HEK293 (cell line): ENCODE data around the gene DYNLL2.

Experiments
- YY1 ChIP-seq: fragments of 450-650 bp; formaldehyde crosslinking; IDR thresholded peaks from 2 replicates; pipeline ENCODE4 v1.5.1; 2018; ENCODE audit warnings: missing biosample characterization, missing genetic modification characterization
- ZBTB7A ChIP-seq: fragments of 450-650 bp; formaldehyde crosslinking; IDR thresholded peaks from 2 replicates; pipeline ENCODE4 v1.5.1; 2016; ENCODE audit warnings: low read depth, missing biosample characterization, missing genetic modification characterization
- ZNF2 ChIP-seq: fragments of 450-650 bp; formaldehyde crosslinking; IDR thresholded peaks from 2 replicates; pipeline ENCODE4 v1.5.1; 2016; ENCODE audit warnings: missing biosample characterization, missing genetic modification characterization
- ZNF24 ChIP-seq: fragments of 450-650 bp; formaldehyde crosslinking; IDR thresholded peaks from 2 replicates; pipeline ENCODE4 v1.5.1; 2016; ENCODE audit warnings: missing biosample characterization, missing genetic modification characterization
- ZNF266 ChIP-seq: fragments of 450-650 bp; formaldehyde crosslinking; IDR thresholded peaks from 2 replicates; pipeline ENCODE4 v1.5.1; 2016; ENCODE audit warnings: missing biosample characterization, missing genetic modification characterization, low read depth
- ZNF423 ChIP-seq: fragments of 450-650 bp; formaldehyde crosslinking; IDR thresholded peaks from 2 replicates; pipeline ENCODE4 v1.5.1; 2016; ENCODE audit warnings: missing biosample characterization, missing genetic modification characterization
- ZNF792 ChIP-seq: fragments of 450-650 bp; formaldehyde crosslinking; IDR thresholded peaks from 2 replicates; pipeline ENCODE4 v1.5.1; 2016; ENCODE audit warnings: missing biosample characterization, missing genetic modification characterization
- TF ChIP-seq, protein P1 (sequence below): fragments of 450-650 bp; formaldehyde crosslinking; IDR thresholded peaks from 2 replicates; pipeline ENCODE4 v1.5.1; 2016; ENCODE audit warnings: missing biosample characterization, missing genetic modification characterization
- TF ChIP-seq, protein P2 (sequence below): fragments of 450-650 bp; formaldehyde crosslinking; IDR thresholded peaks from 2 replicates; pipeline ENCODE4 v1.5.1; 2016; ENCODE audit warnings: missing biosample characterization, missing genetic modification characterization
- TF ChIP-seq, protein P3 (sequence below): fragments of 450-650 bp; formaldehyde crosslinking; IDR thresholded peaks from 2 replicates; pipeline ENCODE4 v1.5.1; 2016; ENCODE audit warnings: missing biosample characterization, missing genetic modification characterization
- TF ChIP-seq, protein P4 (sequence below): fragments of 450-650 bp; formaldehyde crosslinking; conservative IDR thresholded peaks from 2 replicates; pipeline ENCODE4 v1.5.1; 2016; ENCODE audit warnings: low read depth, missing biosample characterization, missing genetic modification characterization
- TF ChIP-seq, protein P5 (sequence below): fragments of 450-650 bp; formaldehyde crosslinking; IDR thresholded peaks from 2 replicates; pipeline ENCODE4 v1.5.1; 2016; ENCODE audit warnings: missing biosample characterization, missing genetic modification characterization
- TF ChIP-seq, protein P6 (sequence below): fragments of 450-650 bp; formaldehyde crosslinking; IDR thresholded peaks from 2 replicates; pipeline ENCODE4 v1.5.1; 2016; ENCODE audit warnings: missing biosample characterization, missing genetic modification characterization

DNA sequence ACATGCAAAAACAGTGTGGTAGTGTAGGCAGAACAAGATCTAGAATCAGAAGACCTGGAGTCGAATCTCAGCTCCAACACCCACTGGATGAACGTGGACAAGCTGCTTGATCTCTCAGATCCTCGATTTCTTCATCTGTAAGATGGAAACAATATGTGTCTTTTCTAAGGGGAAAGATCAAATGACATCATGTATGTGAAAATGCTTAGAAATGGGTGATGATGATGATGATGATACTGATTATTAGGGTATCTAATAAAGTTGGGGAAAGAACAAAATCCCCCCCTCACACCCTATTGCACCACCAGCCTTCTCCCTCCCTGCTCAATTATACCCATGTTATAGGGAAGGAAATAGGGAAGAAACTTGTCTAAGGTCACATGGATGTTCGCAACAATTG, 10.9 kb downstream of the DYNLL2 start:
- TF ChIP-seq ZNF266 (tag by site-specific recombination) (no peak), ZNF792 (tag by site-specific recombination) (no peak), ZNF24 (tag by site-specific recombination) (no peak), ZNF423 (no peak), YY1 (no peak), ZNF2 (no peak), ZBTB7A (tag by site-specific recombination) (no peak)
- TF ChIP-seq, protein P1, sequence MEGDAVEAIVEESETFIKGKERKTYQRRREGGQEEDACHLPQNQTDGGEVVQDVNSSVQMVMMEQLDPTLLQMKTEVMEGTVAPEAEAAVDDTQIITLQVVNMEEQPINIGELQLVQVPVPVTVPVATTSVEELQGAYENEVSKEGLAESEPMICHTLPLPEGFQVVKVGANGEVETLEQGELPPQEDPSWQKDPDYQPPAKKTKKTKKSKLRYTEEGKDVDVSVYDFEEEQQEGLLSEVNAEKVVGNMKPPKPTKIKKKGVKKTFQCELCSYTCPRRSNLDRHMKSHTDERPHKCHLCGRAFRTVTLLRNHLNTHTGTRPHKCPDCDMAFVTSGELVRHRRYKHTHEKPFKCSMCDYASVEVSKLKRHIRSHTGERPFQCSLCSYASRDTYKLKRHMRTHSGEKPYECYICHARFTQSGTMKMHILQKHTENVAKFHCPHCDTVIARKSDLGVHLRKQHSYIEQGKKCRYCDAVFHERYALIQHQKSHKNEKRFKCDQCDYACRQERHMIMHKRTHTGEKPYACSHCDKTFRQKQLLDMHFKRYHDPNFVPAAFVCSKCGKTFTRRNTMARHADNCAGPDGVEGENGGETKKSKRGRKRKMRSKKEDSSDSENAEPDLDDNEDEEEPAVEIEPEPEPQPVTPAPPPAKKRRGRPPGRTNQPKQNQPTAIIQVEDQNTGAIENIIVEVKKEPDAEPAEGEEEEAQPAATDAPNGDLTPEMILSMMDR (tag by site-specific recombination) = no peak
- TF ChIP-seq, protein P2, sequence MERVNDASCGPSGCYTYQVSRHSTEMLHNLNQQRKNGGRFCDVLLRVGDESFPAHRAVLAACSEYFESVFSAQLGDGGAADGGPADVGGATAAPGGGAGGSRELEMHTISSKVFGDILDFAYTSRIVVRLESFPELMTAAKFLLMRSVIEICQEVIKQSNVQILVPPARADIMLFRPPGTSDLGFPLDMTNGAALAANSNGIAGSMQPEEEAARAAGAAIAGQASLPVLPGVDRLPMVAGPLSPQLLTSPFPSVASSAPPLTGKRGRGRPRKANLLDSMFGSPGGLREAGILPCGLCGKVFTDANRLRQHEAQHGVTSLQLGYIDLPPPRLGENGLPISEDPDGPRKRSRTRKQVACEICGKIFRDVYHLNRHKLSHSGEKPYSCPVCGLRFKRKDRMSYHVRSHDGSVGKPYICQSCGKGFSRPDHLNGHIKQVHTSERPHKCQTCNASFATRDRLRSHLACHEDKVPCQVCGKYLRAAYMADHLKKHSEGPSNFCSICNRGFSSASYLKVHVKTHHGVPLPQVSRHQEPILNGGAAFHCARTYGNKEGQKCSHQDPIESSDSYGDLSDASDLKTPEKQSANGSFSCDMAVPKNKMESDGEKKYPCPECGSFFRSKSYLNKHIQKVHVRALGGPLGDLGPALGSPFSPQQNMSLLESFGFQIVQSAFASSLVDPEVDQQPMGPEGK (tag by site-specific recombination) = no peak
- TF ChIP-seq, protein P3, sequence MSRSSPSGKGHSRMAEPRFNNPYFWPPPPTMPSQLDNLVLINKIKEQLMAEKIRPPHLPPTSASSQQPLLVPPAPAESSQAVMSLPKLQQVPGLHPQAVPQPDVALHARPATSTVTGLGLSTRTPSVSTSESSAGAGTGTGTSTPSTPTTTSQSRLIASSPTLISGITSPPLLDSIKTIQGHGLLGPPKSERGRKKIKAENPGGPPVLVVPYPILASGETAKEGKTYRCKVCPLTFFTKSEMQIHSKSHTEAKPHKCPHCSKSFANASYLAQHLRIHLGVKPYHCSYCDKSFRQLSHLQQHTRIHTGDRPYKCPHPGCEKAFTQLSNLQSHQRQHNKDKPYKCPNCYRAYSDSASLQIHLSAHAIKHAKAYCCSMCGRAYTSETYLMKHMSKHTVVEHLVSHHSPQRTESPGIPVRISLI (tag by site-specific recombination) = no peak
- TF ChIP-seq, protein P4, sequence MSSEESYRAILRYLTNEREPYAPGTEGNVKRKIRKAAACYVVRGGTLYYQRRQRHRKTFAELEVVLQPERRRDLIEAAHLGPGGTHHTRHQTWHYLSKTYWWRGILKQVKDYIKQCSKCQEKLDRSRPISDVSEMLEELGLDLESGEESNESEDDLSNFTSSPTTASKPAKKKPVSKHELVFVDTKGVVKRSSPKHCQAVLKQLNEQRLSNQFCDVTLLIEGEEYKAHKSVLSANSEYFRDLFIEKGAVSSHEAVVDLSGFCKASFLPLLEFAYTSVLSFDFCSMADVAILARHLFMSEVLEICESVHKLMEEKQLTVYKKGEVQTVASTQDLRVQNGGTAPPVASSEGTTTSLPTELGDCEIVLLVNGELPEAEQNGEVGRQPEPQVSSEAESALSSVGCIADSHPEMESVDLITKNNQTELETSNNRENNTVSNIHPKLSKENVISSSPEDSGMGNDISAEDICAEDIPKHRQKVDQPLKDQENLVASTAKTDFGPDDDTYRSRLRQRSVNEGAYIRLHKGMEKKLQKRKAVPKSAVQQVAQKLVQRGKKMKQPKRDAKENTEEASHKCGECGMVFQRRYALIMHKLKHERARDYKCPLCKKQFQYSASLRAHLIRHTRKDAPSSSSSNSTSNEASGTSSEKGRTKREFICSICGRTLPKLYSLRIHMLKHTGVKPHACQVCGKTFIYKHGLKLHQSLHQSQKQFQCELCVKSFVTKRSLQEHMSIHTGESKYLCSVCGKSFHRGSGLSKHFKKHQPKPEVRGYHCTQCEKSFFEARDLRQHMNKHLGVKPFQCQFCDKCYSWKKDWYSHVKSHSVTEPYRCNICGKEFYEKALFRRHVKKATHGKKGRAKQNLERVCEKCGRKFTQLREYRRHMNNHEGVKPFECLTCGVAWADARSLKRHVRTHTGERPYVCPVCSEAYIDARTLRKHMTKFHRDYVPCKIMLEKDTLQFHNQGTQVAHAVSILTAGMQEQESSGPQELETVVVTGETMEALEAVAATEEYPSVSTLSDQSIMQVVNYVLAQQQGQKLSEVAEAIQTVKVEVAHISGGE (tag by site-specific recombination) = no peak
- TF ChIP-seq, protein P5, sequence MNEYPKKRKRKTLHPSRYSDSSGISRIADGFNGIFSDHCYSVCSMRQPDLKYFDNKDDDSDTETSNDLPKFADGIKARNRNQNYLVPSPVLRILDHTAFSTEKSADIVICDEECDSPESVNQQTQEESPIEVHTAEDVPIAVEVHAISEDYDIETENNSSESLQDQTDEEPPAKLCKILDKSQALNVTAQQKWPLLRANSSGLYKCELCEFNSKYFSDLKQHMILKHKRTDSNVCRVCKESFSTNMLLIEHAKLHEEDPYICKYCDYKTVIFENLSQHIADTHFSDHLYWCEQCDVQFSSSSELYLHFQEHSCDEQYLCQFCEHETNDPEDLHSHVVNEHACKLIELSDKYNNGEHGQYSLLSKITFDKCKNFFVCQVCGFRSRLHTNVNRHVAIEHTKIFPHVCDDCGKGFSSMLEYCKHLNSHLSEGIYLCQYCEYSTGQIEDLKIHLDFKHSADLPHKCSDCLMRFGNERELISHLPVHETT (tag by site-specific recombination) = no peak
- TF ChIP-seq, protein P6, sequence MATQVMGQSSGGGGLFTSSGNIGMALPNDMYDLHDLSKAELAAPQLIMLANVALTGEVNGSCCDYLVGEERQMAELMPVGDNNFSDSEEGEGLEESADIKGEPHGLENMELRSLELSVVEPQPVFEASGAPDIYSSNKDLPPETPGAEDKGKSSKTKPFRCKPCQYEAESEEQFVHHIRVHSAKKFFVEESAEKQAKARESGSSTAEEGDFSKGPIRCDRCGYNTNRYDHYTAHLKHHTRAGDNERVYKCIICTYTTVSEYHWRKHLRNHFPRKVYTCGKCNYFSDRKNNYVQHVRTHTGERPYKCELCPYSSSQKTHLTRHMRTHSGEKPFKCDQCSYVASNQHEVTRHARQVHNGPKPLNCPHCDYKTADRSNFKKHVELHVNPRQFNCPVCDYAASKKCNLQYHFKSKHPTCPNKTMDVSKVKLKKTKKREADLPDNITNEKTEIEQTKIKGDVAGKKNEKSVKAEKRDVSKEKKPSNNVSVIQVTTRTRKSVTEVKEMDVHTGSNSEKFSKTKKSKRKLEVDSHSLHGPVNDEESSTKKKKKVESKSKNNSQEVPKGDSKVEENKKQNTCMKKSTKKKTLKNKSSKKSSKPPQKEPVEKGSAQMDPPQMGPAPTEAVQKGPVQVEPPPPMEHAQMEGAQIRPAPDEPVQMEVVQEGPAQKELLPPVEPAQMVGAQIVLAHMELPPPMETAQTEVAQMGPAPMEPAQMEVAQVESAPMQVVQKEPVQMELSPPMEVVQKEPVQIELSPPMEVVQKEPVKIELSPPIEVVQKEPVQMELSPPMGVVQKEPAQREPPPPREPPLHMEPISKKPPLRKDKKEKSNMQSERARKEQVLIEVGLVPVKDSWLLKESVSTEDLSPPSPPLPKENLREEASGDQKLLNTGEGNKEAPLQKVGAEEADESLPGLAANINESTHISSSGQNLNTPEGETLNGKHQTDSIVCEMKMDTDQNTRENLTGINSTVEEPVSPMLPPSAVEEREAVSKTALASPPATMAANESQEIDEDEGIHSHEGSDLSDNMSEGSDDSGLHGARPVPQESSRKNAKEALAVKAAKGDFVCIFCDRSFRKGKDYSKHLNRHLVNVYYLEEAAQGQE (tag by site-specific recombination) = no peak
